PFSK-1 (cell line): ENCODE measurements around the gene CPLANE2.

Source experiments
- FOXP2 ChIP-seq: optimal IDR thresholded peaks from 2 replicates; pipeline ENCODE3; 2011; ENCODE audit warnings: borderline replicate concordance, control low read depth, inconsistent platforms; ENCODE audit not compliant: insufficient read depth; ENCODE audit errors: extremely low read length, extremely low read depth
- POLR2AphosphoS5 ChIP-seq: IDR thresholded peaks from 2 replicates; pipeline ENCODE4 v1.6.1; 2012; ENCODE audit warnings: low read depth, mild to moderate bottlenecking, control low read depth, low read length, moderate library complexity
- SIN3A ChIP-seq: IDR thresholded peaks from 2 replicates; pipeline ENCODE4 v1.6.1; 2012; ENCODE audit warnings: mild to moderate bottlenecking, low read length, moderate library complexity, borderline replicate concordance; ENCODE audit not compliant: insufficient read depth
- TAF1 ChIP-seq: IDR thresholded peaks from 2 replicates; pipeline ENCODE4 v1.6.1; 2012; ENCODE audit warnings: low read length, control low read depth, borderline replicate concordance; ENCODE audit not compliant: insufficient read depth
- TF ChIP-seq, protein P1 (sequence below), 2 experiments: IDR thresholded peaks; 2 replicates each; pipeline versions ENCODE4 v1.6.1 to v1.8.0; 2011 to 2012; ENCODE audit warnings: low read depth in 2 of 2, low read length in 2 of 2, control low read depth in 1 of 2, inconsistent platforms in 1 of 2, mild to moderate bottlenecking in 1 of 2, moderate library complexity in 1 of 2; ENCODE audit not compliant: insufficient read depth in 1 of 2

Gene CPLANE2

DNA sequence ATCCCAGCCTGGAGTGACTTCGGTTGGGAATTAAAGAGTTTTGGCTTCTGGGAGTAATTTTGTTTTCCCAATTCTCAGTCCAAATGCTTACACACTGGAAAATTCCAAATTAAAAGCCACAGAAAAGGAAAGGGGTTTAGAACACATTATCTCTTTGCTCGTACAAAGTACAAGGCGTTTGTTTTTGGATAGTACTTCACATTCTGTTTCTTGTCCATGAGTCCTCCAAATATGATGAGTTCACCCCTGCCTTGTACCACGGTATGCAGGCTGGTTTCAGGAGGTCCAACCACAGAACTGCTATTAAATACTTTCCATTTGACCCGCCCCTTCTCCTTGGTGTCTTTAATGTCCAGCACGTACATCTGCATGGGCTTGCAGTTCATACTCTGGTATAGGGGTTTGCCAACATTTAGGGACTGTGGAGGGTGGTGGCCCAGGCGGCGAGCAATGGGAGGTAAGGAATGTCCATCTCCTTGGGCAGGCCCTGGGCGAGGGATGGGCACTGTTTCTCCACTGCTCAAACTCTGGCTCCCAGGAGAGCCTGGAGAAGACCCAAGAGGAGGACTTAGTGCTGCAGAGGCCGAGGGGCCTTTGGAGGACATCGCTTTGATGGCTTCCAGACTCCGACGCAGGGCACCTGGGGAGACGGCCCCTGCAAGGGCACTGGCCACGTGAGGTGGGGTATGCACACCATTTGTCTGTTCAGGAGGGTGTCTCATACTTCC, 13.7 kb upstream of the CPLANE2 start:
- TF ChIP-seq SIN3A, result no peak
- TF ChIP-seq POLR2AphosphoS5, result no peak
- TF ChIP-seq TAF1, result no peak

DNA sequence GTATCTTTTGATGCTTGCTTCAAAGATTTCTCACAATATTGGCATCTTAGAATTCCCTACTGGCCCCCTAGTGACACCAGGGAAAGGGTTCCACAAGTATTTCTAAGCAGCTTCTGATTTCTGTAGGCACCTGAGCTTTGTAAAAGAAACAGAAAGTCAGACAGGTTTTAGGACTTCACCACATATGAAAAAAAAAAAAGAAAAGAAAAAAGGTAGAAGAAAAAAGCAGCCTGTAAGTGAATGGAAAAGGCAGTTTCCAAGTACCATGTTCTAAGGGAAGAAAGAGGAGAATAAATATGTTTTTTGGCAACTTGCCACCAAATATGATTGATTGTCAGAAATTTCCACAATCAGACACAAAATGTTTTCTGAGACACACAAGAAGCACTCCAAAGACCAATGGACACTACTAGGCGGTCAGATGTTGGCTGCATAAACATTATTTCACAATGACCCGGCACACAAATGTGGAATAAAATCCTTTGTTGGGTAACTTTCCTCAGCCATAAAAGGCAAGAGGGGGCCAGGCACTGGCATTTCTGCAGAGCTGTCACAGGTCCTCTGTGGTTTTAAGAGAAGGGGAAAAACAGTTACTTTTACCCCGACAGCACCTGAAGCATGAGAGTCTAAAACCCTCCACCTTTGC, 12.7 kb upstream of the CPLANE2 start:
- TF ChIP-seq SIN3A (no peak), TAF1 (no peak), POLR2AphosphoS5 (no peak), FOXP2 (no peak)
- TF ChIP-seq, protein P1, sequence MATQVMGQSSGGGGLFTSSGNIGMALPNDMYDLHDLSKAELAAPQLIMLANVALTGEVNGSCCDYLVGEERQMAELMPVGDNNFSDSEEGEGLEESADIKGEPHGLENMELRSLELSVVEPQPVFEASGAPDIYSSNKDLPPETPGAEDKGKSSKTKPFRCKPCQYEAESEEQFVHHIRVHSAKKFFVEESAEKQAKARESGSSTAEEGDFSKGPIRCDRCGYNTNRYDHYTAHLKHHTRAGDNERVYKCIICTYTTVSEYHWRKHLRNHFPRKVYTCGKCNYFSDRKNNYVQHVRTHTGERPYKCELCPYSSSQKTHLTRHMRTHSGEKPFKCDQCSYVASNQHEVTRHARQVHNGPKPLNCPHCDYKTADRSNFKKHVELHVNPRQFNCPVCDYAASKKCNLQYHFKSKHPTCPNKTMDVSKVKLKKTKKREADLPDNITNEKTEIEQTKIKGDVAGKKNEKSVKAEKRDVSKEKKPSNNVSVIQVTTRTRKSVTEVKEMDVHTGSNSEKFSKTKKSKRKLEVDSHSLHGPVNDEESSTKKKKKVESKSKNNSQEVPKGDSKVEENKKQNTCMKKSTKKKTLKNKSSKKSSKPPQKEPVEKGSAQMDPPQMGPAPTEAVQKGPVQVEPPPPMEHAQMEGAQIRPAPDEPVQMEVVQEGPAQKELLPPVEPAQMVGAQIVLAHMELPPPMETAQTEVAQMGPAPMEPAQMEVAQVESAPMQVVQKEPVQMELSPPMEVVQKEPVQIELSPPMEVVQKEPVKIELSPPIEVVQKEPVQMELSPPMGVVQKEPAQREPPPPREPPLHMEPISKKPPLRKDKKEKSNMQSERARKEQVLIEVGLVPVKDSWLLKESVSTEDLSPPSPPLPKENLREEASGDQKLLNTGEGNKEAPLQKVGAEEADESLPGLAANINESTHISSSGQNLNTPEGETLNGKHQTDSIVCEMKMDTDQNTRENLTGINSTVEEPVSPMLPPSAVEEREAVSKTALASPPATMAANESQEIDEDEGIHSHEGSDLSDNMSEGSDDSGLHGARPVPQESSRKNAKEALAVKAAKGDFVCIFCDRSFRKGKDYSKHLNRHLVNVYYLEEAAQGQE (IDR thresholded peaks at IDR 0.05; ENCODE audit: insufficient read depth in 1 of 2, low read depth in 2 of 2, low read length in 2 of 2), result no peak

DNA sequence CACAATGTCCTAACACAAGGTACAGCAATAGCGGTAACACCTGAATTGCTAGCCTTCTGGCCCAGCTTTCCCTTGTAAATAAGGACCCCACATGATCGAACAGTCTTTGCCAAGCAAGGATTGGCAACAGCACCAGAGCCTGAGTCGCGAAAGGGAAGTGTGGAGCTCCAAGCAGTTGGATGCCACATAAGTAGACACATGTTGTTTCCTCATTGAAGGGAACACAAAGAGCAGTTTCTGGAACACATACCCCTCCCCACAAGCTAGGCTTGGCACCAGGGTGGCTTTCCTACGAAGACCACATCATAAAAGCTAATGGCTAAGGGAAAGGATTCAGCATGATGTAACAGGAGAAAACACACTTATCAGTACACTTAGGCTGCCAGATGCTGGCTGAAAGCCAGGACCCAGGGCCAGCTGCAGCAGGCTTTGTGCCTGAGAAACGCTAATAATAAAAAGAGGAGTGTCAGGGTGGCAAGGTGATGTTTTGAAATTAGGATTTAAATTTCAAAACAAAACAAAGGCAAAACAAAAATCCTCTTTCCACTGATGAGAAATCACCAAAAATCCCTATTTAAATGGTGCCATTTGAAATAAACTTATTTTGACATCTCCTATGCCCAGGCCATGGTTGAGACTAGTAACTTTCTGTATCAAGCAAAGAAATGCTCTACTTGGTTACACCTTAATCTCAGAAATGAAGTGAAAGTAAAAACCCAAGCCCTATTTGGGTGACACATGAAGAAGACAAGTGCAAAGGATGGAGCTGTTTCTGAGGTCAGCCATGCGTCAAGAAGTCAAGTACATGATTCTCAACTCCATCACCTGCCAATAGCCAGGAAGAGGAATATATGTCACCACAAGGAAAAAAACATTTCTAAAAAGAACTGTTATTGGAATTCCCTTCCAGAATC, 11.9 kb upstream of the CPLANE2 start:
- no peak for TF ChIP-seq POLR2AphosphoS5
- TF ChIP-seq, protein P1 (IDR thresholded peaks at IDR 0.05; ENCODE audit: insufficient read depth in 1 of 2, low read depth in 2 of 2, low read length in 2 of 2), result no peak
- TF ChIP-seq SIN3A, result no peak

DNA sequence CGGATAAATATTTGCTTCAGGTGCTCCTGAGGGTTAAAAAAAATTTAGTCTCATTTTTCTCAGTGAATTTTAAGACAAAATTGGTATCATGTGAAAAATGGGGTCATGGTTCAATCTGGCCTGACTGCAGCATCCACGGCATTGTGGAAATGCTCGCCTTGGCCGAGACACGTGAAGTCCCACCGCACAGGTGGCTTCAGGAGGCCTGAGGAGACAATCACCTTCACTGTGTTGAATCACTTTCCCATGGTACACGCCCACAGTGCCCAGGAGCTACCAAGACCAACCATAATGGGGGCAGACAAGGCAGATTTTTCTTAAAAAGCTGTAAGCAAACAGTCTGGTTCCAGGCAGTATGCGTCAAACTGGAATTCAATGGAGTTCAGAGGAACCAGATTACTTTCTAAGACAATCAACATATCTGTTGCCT, 11.0 kb upstream of the CPLANE2 start:
- no peak for TF ChIP-seq FOXP2
- no peak for TF ChIP-seq POLR2AphosphoS5
- TF ChIP-seq TAF1, result no peak
- TF ChIP-seq, protein P1 (IDR thresholded peaks at IDR 0.05; ENCODE audit: insufficient read depth in 1 of 2, low read depth in 2 of 2, low read length in 2 of 2), result no peak
- TF ChIP-seq SIN3A, result no peak

DNA sequence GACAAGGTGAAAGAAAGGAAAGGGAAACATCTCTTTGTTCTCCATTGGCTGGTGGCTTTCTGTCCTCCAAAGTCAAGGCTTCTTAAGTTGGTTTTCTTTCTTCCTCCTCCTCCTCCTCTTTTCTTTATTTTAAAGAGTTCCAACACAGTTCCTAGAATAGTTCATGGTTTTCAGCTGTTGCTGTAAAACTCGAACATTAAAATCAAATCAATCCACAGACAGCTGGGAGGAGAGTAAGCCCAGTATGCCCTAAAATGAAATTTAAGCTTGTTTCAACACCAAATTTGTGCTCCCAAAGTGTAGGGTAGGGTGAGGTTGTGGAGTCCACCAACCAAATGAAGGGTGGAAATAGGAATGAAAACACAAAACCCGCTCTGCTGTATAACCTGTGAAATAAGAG, 10.5 kb upstream of the CPLANE2 start:
- TF ChIP-seq TAF1 (no peak), SIN3A (no peak), FOXP2 (no peak), POLR2AphosphoS5 (no peak)
- TF ChIP-seq, protein P1 (IDR thresholded peaks at IDR 0.05; ENCODE audit: insufficient read depth in 1 of 2, low read depth in 2 of 2, low read length in 2 of 2), result no peak
